H9 (cell line): ENCODE results near the gene TICRR. TPM values are rescaled to one million over a fixed set of nuclear protein-coding genes. Genes with fewer than 3 reads are reported as not detected.

Experiments used
- DNase-seq: peaks from one replicate; pipeline ENCODE4 v3.0.0-alpha.2; 2017
- H2AFZ ChIP-seq: one replicate; pipeline ENCODE4 v1.6.1; 2013; ENCODE audit warnings: mild to moderate bottlenecking, low read length, control low read depth, moderate library complexity
- H2AK5ac ChIP-seq: 2 replicates; pipeline ENCODE4 v1.6.1; 2013; ENCODE audit warnings: low read length, control low read depth, mixed read lengths; ENCODE audit not compliant: insufficient read length
- H2BK120ac ChIP-seq: one replicate; pipeline ENCODE4 v1.6.1; 2013; ENCODE audit warnings: low read depth, mild to moderate bottlenecking, low read length, control low read depth, inconsistent platforms; ENCODE audit not compliant: poor library complexity, severe bottlenecking
- H2BK12ac ChIP-seq: 2 replicates; pipeline ENCODE4 v1.6.1; 2013; ENCODE audit warnings: low read length, control low read depth, mixed read lengths, low read depth; ENCODE audit not compliant: insufficient read length
- H2BK15ac ChIP-seq: 2 replicates; pipeline ENCODE4 v1.6.1; 2013; ENCODE audit warnings: low read depth, low read length, control low read depth
- H2BK20ac ChIP-seq: one replicate; pipeline ENCODE4 v1.6.1; 2013; ENCODE audit warnings: low read depth, mild to moderate bottlenecking, low read length, control low read depth, inconsistent platforms; ENCODE audit not compliant: poor library complexity, severe bottlenecking
- H2BK5ac ChIP-seq: 2 replicates; pipeline ENCODE4 v1.6.1; 2013; ENCODE audit warnings: low read length, control low read depth, mixed read lengths; ENCODE audit not compliant: insufficient read length
- H3K14ac ChIP-seq: 2 replicates; pipeline ENCODE4 v1.6.1; 2013; ENCODE audit warnings: low read length, control low read depth; ENCODE audit not compliant: insufficient read depth
- H3K18ac ChIP-seq: 2 replicates; pipeline ENCODE4 v1.6.1; 2013; ENCODE audit warnings: low read depth, mild to moderate bottlenecking, mixed read lengths, low read length, control low read depth; ENCODE audit not compliant: insufficient read length
- H3K23ac ChIP-seq: 2 replicates; pipeline ENCODE4 v1.6.1; 2013; ENCODE audit warnings: low read length, control low read depth, mixed read lengths, low read depth; ENCODE audit not compliant: insufficient read length
- H3K23me2 ChIP-seq: 2 replicates; pipeline ENCODE4 v1.6.1; 2013; ENCODE audit warnings: low read depth, mild to moderate bottlenecking, mixed read lengths, low read length, control low read depth; ENCODE audit not compliant: insufficient read length, poor library complexity, severe bottlenecking
- H3K27ac ChIP-seq: 2 replicates; pipeline ENCODE4 v1.5.1; 2013; ENCODE audit warnings: low read length, control low read depth, mixed read lengths, low read depth; ENCODE audit not compliant: insufficient read length
- H3K27me3 ChIP-seq: 2 replicates; pipeline ENCODE4 v1.6.1; 2013; ENCODE audit warnings: low read length, control low read depth, inconsistent platforms; ENCODE audit not compliant: insufficient read depth
- H3K4ac ChIP-seq: 2 replicates; pipeline ENCODE4 v1.6.1; 2013; ENCODE audit warnings: low read depth, mild to moderate bottlenecking, control low read depth, inconsistent platforms, low read length, moderate library complexity
- H3K4me1 ChIP-seq: 2 replicates; pipeline ENCODE4 v1.6.1; 2013; ENCODE audit warnings: low read length, control low read depth, inconsistent platforms; ENCODE audit not compliant: insufficient read depth
- H3K4me2 ChIP-seq: 2 replicates; pipeline ENCODE4 v1.6.1; 2013; ENCODE audit warnings: low read length, control low read depth, mixed read lengths; ENCODE audit not compliant: insufficient read length, insufficient read depth
- H3K56ac ChIP-seq: 2 replicates; pipeline ENCODE4 v1.6.1; 2013; ENCODE audit warnings: low read depth, mild to moderate bottlenecking, mixed read lengths, low read length, control low read depth; ENCODE audit not compliant: insufficient read length
- H3K79me1 ChIP-seq: 2 replicates; pipeline ENCODE4 v1.6.1; 2013; ENCODE audit warnings: low read depth, mild to moderate bottlenecking, moderate library complexity, low read length, control low read depth, inconsistent platforms; ENCODE audit not compliant: insufficient read depth, poor library complexity, severe bottlenecking
- H3K79me2 ChIP-seq: 2 replicates; pipeline ENCODE4 v1.6.1; 2013; ENCODE audit warnings: low read length, control low read depth, inconsistent platforms; ENCODE audit not compliant: insufficient read depth
- H3K9ac ChIP-seq: 2 replicates; pipeline ENCODE4 v1.6.1; 2013; ENCODE audit warnings: low read length, control low read depth, mixed read lengths; ENCODE audit not compliant: insufficient read length; ENCODE audit errors: extremely low read depth
- H3K9me3 ChIP-seq: one replicate; pipeline ENCODE4 v1.6.1; 2013; ENCODE audit warnings: low read depth, low read length, inconsistent platforms; ENCODE audit not compliant: control insufficient read depth
- H3T11ph ChIP-seq: one replicate; pipeline ENCODE4 v1.6.1; 2013; ENCODE audit warnings: mild to moderate bottlenecking, low read length, control low read depth, inconsistent platforms
- H4K20me1 ChIP-seq: one replicate; pipeline ENCODE4 v1.6.1; 2013; ENCODE audit not compliant: control insufficient read depth, insufficient read length, insufficient read depth
- H4K5ac ChIP-seq: 2 replicates; pipeline ENCODE4 v1.6.1; 2013; ENCODE audit warnings: low read depth, mild to moderate bottlenecking, mixed read lengths, low read length, control low read depth; ENCODE audit not compliant: insufficient read length
- H4K8ac ChIP-seq: replicated peaks from 2 replicates; pipeline ENCODE4 v1.6.1; 2013; ENCODE audit warnings: low read length, control low read depth, mixed read lengths, low read depth; ENCODE audit not compliant: insufficient read length
- H4K91ac ChIP-seq: 2 replicates; pipeline ENCODE4 v1.6.1; 2013; ENCODE audit warnings: low read depth, mild to moderate bottlenecking, moderate library complexity, mixed read lengths, low read length, control low read depth; ENCODE audit not compliant: insufficient read length
- H3K27ac Mint-ChIP-seq, 3 experiments: 2 replicates in 2 of 3; 3 replicates in 1 of 3; pipeline ENCODE4 v1.8.0; 2020 to 2021; ENCODE audit warnings: mixed read lengths in 3 of 3, mild to moderate bottlenecking in 1 of 3, moderate library complexity in 1 of 3
- H3K27me3 Mint-ChIP-seq: 2 replicates; pipeline ENCODE4 v1.8.0; 2021; ENCODE audit warnings: low read depth, mild to moderate bottlenecking, moderate library complexity, mixed read lengths
- H3K36me3 Mint-ChIP-seq, 3 experiments: 2 replicates in 2 of 3; 3 replicates in 1 of 3; pipeline ENCODE4 v1.8.0; 2020 to 2021; ENCODE audit warnings: low read depth in 3 of 3, mixed read lengths in 3 of 3; ENCODE audit not compliant: insufficient read depth in 1 of 3
- H3K4me1 Mint-ChIP-seq, 2 experiments: 2 replicates each; pipeline ENCODE4 v1.8.0; 2020; ENCODE audit warnings: mixed read lengths in 2 of 2
- H3K4me3 Mint-ChIP-seq, 2 experiments: 2 replicates in 1 of 2; 3 replicates in 1 of 2; pipeline ENCODE4 v1.8.0; 2020 to 2021; ENCODE audit warnings: mild to moderate bottlenecking in 2 of 2, mixed read lengths in 2 of 2, moderate library complexity in 1 of 2
- H3K9me3 Mint-ChIP-seq, 2 experiments: 2 replicates in 1 of 2; 3 replicates in 1 of 2; pipeline ENCODE4 v1.8.0; 2020; ENCODE audit warnings: mild to moderate bottlenecking in 2 of 2, mixed read lengths in 2 of 2, moderate library complexity in 1 of 2
- CTCF ChIP-seq: fragments of 200-600 bp; sonication (generic); conservative IDR thresholded peaks from 3 replicates; pipeline ENCODE4 v1.8.0; 2021; ENCODE audit warnings: antibody characterized with exemption, mild to moderate bottlenecking
- WGBS: extraction: QIAGEN DNeasy Blood & Tissue Kit; methylation state at CpG from one replicate; pipeline ENCODE4 v1.1.7; 2013; ENCODE audit warnings: missing lambda C conversion rate, low lambda C conversion rate, mixed read lengths; ENCODE audit not compliant: insufficient read length; ENCODE audit errors: extremely low coverage; 5-methylcytosine and 5-hydroxymethylcytosine counted together
- total RNA-seq: library from RNA; stranded (reverse); gene quantifications from 2 replicates; pipeline ENCODE4 v1.2.1, GENCODE V29; 2021

Gene TICRR
- total RNA-seq, 1 experiment from 2014 or later: 26.0 TPM

GRCh38 chr15:89627256-89627970 is 52.1 kb downstream of the TICRR start:
- H2AK5ac ChIP-seq: no peak overlapping the region
- no peak overlapping the region for H2BK20ac ChIP-seq
- Mint-ChIP-seq H3K27ac (peak overlapping the region in 1 of 3 experiments; percentile 87; a peak in 2 of 7 replicates), H3K27me3 (peaks cover 2% of the 10 kb centered on the region; the same call in 1 of the 2 replicates), H3K36me3 (peaks cover 81 to 98% (median 96%) of the 10 kb centered on the region in 3 experiments), H3K4me1 (peaks cover 0 to 4% of the 10 kb centered on the region in 2 experiments; a peak in 1 of 4 replicates), H3K9me3 (peaks cover 2 to 9% of the 10 kb centered on the region in 2 experiments), H3K4me3 (no peak overlapping the region)
- no peak overlapping the region for H3K4me2 ChIP-seq
- no peak overlapping the region for H3K23ac ChIP-seq
- no peak overlapping the region for H2AFZ ChIP-seq
- no peak overlapping the region for H3K4ac ChIP-seq
- H4K91ac ChIP-seq: no peak overlapping the region
- H3K79me1 ChIP-seq: no peaks in the 10 kb centered on the region
- H3K79me2 ChIP-seq: no peaks in the 10 kb centered on the region
- WGBS: no CpG with 5 or more reads among the region's 8 CpGs
- H3K27ac ChIP-seq: no peak overlapping the region
- H3K56ac ChIP-seq: no peak overlapping the region
- H3K9me3 ChIP-seq: no peaks in the 10 kb centered on the region
- no peak overlapping the region for H2BK5ac ChIP-seq
- H2BK120ac ChIP-seq: no peak overlapping the region
- DNase-seq: no peak
- no peak overlapping the region for H3K18ac ChIP-seq
- no peak overlapping the region for H2BK15ac ChIP-seq
- H3K14ac ChIP-seq: no peak overlapping the region
- TF ChIP-seq CTCF: no peak
- no peak overlapping the region for H4K8ac ChIP-seq
- no peak overlapping the region for H2BK12ac ChIP-seq
- H4K5ac ChIP-seq: no peak overlapping the region
- no peak overlapping the region for H3T11ph ChIP-seq
- no peak overlapping the region for H3K9ac ChIP-seq
- H3K23me2 ChIP-seq: no peaks in the 10 kb centered on the region
- no peaks in the 10 kb centered on the region; the same call in 1 of the 2 replicates for H3K4me1 ChIP-seq
- no peaks in the 10 kb centered on the region for H3K27me3 ChIP-seq
- H4K20me1 ChIP-seq: no peaks in the 10 kb centered on the region
